ENCODE results near the gene PCBP3.

DNA sequence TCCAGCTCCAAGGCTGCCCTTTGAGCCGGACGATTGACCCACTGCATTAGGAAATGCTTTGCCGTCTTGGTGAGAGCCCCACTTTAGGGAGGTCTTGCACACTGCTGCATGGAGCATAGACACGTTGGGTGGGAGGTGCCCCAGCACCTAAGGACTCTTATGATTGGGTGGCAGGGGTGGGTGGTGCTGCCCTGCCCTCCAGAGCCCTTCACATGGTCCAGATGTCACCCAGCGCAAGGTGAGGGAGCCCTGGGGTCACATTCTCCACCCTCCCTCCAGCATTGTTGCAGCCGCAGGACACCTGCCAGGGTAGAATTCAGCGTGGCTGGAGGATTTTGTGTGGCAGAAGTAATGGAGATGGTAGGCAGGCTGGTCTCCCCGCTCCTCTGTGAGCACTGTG lies 200.7 kb downstream of the PCBP3 start:
- TF ChIP-seq, protein P1, sequence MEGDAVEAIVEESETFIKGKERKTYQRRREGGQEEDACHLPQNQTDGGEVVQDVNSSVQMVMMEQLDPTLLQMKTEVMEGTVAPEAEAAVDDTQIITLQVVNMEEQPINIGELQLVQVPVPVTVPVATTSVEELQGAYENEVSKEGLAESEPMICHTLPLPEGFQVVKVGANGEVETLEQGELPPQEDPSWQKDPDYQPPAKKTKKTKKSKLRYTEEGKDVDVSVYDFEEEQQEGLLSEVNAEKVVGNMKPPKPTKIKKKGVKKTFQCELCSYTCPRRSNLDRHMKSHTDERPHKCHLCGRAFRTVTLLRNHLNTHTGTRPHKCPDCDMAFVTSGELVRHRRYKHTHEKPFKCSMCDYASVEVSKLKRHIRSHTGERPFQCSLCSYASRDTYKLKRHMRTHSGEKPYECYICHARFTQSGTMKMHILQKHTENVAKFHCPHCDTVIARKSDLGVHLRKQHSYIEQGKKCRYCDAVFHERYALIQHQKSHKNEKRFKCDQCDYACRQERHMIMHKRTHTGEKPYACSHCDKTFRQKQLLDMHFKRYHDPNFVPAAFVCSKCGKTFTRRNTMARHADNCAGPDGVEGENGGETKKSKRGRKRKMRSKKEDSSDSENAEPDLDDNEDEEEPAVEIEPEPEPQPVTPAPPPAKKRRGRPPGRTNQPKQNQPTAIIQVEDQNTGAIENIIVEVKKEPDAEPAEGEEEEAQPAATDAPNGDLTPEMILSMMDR (IDR thresholded peaks at IDR 0.05; ENCODE audit: low read depth, low read length), result no peak
- no peak for TF ChIP-seq POLR2A (IDR thresholded peaks at IDR 0.05; ENCODE audit: extremely low read depth, insufficient read length)
